ENCODE data around the gene WASF2. TPM values are rescaled to one million over a fixed set of nuclear protein-coding genes. Genes with fewer than 3 reads are reported as not detected.

Gene WASF2
- total and polyA plus RNA-seq, 2 of the 13 experiments (the other 11 are each of a cell fraction or from before 2014, with no cell fraction given) = 10.4 to 27.7 TPM

DNA sequence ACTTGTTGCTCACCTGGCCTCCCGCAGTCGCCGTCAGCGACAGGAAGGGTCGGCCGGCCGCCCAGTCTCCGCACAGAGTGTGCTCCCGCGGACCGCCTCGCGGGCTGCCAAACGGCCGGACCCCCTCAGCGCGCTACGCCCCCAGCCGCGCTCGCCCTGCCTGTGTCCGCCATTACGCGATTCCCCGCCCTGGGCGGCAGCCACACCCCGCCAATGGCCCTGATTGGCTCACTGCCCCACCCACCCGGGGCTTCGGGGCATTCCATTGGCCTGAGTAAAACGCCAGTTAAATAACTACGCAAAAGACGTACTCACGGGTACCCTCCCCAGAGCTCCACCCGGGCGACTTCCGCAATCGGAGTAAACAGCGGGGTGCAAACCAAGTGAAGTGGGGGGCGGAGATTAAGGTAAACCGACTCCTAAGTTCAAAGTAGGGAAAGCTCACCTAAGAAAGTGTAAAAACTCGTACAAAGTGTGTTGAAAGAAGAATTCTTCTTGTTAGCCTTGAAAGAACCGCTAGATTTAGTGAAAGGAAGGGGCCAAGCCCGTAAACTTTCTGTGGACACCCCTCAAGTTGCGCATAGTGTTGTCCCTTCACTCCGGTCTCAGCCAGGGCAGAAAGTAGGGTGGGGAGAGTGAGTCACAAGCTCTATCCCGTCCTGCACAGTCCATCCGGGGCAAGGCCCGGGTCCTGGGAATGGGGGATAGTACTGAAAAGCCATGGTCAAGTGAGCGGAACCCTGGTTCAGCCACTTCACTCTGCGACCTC, at the start of gene WASF2 (continued):
- TF ChIP-seq ZNF34 (CRISPR knock-in tag; IDR thresholded peaks at IDR 0.05; ENCODE audit: borderline replicate concordance) = peak; percentile 80; the same call in 1 of the 2 replicates
- TF ChIP-seq, protein P1, sequence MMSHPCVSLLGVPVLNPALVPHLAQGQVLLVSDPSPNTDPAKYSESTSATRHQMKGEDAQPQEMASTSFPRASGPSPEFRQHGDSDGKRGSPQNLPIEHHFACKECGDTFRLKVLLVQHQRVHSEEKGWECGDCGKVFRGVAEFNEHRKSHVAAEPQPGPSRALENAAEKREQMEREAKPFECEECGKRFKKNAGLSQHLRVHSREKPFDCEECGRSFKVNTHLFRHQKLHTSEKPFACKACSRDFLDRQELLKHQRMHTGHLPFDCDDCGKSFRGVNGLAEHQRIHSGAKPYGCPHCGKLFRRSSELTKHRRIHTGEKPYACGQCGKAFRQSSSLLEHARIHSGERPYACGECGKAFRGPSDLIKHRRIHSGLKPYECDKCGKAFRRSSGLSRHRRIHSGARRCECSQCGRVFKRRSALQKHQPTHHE (CRISPR knock-in tag; IDR thresholded peaks at IDR 0.05; ENCODE audit: borderline replicate concordance) = peak; percentile 56
- TF ChIP-seq ZNF207 (IDR thresholded peaks at IDR 0.05; ENCODE audit: borderline replicate concordance) = no peak
- TF ChIP-seq, protein P2, sequence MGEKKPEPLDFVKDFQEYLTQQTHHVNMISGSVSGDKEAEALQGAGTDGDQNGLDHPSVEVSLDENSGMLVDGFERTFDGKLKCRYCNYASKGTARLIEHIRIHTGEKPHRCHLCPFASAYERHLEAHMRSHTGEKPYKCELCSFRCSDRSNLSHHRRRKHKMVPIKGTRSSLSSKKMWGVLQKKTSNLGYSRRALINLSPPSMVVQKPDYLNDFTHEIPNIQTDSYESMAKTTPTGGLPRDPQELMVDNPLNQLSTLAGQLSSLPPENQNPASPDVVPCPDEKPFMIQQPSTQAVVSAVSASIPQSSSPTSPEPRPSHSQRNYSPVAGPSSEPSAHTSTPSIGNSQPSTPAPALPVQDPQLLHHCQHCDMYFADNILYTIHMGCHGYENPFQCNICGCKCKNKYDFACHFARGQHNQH (CRISPR knock-in tag; IDR thresholded peaks at IDR 0.05) = peak; percentile 46; the same call in 1 of the 2 replicates
- no peak for TF ChIP-seq IKZF4 (CRISPR knock-in tag; IDR thresholded peaks at IDR 0.05; ENCODE audit: borderline replicate concordance, low read depth, not compliant biosample characterization)
- 0 out of 2 replicates have a peak, but pooled peaks have one; percentile 20 for TF ChIP-seq GZF1 (CRISPR knock-in tag; IDR thresholded peaks at IDR 0.05)
- TF ChIP-seq KLF6 (CRISPR knock-in tag; IDR thresholded peaks at IDR 0.05) = peak; percentile 51; the same call in 1 of the 2 replicates
- TF ChIP-seq MBNL3 (CRISPR knock-in tag; conservative IDR thresholded peaks at IDR 0.05) = no peak
- TF ChIP-seq ZNF224 (CRISPR knock-in tag; IDR thresholded peaks at IDR 0.05) = no peak
- TF ChIP-seq NFIC (IDR thresholded peaks at IDR 0.05; ENCODE audit: low read length) = peak; percentile 74; the same call in 1 of the 2 replicates
- no peak for TF ChIP-seq STAG1 (CRISPR knock-in tag; IDR thresholded peaks at IDR 0.05)
- TF ChIP-seq PRPF4 (IDR thresholded peaks at IDR 0.05; ENCODE audit: low read depth, low read length, poor library complexity, severe bottlenecking) = no peak
- TF ChIP-seq HOXA3 (CRISPR knock-in tag; IDR thresholded peaks at IDR 0.05) = peak; percentile 93
- TF ChIP-seq PHF5A (CRISPR knock-in tag; IDR thresholded peaks at IDR 0.05; ENCODE audit: low read depth, unreplicated experiment) = no peak
- TF ChIP-seq, protein P3, sequence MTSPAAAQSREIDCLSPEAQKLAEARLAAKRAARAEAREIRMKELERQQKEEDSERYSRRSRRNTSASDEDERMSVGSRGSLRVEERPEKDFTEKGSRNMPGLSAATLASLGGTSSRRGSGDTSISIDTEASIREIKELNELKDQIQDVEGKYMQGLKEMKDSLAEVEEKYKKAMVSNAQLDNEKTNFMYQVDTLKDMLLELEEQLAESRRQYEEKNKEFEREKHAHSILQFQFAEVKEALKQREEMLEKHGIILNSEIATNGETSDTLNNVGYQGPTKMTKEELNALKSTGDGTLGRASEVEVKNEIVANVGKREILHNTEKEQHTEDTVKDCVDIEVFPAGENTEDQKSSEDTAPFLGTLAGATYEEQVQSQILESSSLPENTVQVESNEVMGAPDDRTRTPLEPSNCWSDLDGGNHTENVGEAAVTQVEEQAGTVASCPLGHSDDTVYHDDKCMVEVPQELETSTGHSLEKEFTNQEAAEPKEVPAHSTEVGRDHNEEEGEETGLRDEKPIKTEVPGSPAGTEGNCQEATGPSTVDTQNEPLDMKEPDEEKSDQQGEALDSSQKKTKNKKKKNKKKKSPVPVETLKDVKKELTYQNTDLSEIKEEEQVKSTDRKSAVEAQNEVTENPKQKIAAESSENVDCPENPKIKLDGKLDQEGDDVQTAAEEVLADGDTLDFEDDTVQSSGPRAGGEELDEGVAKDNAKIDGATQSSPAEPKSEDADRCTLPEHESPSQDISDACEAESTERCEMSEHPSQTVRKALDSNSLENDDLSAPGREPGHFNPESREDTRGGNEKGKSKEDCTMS (CRISPR knock-in tag; conservative IDR thresholded peaks at IDR 0.05) = no peak
- peak; percentile 81 for TF ChIP-seq GABPB1 (CRISPR knock-in tag; IDR thresholded peaks at IDR 0.05)
- peak; percentile 10 for TF ChIP-seq MED8 (CRISPR knock-in tag; IDR thresholded peaks at IDR 0.05; ENCODE audit: insufficient replicate concordance)
- peak; percentile 88; the same call in 1 of the 2 replicates for TF ChIP-seq FOXK1 (CRISPR knock-in tag; IDR thresholded peaks at IDR 0.05; ENCODE audit: borderline replicate concordance, low read depth)
- peak; percentile 60 for TF ChIP-seq CREM (IDR thresholded peaks at IDR 0.05)
- TF ChIP-seq CREM (CRISPR knock-in tag; IDR thresholded peaks at IDR 0.05) = no peak
- 0 out of 2 replicates have a peak, but pooled peaks have one; percentile 11 for TF ChIP-seq ZSCAN31 (CRISPR knock-in tag; IDR thresholded peaks at IDR 0.05; ENCODE audit: low read depth)
- TF ChIP-seq, protein P4, sequence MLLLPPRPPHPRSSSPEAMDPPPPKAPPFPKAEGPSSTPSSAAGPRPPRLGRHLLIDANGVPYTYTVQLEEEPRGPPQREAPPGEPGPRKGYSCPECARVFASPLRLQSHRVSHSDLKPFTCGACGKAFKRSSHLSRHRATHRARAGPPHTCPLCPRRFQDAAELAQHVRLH (CRISPR knock-in tag; IDR thresholded peaks at IDR 0.05; ENCODE audit: borderline replicate concordance, low read depth) = peak; percentile 9; the same call in 1 of the 2 replicates
- TF ChIP-seq PCBP1 (IDR thresholded peaks at IDR 0.05; ENCODE audit: borderline replicate concordance, low read depth, low read length) = 0 out of 2 replicates have a peak, but pooled peaks have one; percentile 17
- TF ChIP-seq ZNF713 (CRISPR knock-in tag; IDR thresholded peaks at IDR 0.05) = peak; percentile 88; the same call in 1 of the 2 replicates
